ENCODE data around the gene SLC39A2.
A peak's percentile ranks its signal among the peaks of the same experiment; 100 is the strongest.
"Not testable (repeated sequence)": the region's sequence is repeated elsewhere in the genome, so short reads cannot be mapped to it uniquely, and the experiment has no call there.

The SLC39A2 gene

DNA sequence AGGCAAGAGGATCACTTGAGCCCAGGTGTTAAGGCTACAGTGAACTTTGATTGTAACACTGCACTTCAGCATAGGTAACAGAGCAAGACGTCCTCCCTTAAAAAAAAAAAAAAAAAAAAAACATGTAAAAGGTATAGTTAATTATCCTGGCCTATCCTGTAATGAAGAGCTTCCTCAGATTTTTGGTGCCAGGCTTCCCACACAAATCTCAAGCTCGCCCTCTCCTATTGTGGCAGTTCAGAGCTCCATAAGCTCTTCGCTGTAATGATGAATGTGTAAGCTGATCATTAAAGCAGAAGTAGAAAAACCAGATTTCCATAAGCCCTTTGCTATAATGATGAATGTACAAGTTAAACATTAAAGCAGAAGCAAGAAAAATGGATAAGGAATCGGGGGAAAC, 2.0 kb upstream of the SLC39A2 start:
- DNase-seq (ENCODE audit: low spot score): no peak

DNA sequence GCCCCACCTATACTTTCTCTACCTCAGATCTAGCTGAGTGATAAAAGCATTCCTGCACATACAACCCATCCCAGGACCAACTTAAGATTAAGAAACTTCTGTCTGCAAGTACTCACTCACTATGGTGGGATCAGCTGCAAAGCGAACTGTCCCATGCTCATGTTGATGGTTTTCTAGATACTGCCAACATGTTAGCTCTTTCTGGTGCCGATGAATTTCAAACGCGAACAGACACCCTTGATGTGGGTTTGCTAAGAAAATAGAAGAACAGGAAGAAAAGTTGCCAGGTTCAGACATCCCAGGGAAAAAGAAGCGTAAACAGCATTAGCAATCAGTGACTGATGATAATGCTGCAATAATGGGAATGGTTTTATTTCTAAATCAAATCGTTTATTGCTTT, 1.5 kb upstream of the SLC39A2 start:
- DNase-seq (ENCODE audit: low spot score): no peak

DNA sequence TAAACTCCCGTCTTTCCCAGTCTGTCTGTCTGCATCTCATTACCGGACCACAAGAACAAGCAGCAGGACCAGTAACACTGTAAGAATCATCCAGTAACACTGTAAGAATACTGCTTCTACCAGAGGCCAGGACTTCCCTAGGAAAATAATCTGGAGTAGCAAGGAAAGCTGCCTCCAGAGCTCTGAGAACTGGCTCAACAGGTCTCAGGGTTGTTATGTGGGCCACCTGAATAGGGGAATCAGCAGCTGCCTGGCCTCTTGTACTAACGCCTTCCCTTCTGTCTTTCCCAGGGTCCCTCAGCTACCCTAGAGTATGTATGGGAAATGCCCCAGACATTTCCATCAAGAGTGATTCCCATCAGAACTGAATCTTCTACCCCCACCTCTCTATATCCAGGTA, 954 bp upstream of the SLC39A2 start:
- DNase-seq (ENCODE audit: low spot score): no peak

DNA sequence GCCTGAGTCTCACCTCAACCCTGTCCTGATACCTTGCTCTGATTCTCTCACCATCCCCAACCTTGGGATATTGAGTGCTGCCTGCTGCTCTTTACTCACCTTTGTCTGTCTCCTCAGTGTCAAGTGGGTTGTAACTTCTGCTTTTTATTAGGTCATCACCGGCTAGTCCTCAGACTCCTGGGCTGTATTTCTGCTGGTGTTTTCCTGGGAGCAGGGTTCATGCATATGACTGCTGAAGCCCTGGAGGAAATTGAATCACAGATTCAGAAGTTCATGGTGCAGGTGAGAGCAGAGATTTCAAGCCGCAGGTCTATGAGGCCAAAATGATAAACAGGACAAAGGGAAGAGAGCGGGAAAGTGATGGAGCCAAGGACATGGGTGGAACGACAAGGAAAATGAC, 498 bp downstream of the SLC39A2 start:
- DNase-seq (ENCODE audit: low spot score): no peak

DNA sequence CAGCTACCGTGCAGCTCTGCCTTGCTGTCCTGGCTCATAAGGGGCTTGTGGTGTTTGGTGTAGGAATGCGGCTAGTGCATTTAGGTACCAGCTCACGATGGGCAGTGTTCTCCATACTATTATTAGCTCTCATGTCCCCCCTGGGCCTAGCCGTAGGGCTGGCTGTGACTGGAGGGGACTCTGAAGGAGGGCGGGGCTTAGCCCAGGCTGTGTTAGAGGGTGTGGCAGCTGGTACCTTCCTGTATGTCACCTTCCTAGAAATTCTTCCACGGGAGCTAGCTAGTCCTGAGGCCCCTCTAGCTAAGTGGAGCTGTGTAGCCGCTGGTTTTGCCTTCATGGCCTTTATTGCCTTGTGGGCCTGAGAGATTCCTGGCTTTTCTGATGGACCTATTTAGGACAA, 2.1 kb downstream of the SLC39A2 start:
- no peak for DNase-seq (ENCODE audit: low spot score)

DNA sequence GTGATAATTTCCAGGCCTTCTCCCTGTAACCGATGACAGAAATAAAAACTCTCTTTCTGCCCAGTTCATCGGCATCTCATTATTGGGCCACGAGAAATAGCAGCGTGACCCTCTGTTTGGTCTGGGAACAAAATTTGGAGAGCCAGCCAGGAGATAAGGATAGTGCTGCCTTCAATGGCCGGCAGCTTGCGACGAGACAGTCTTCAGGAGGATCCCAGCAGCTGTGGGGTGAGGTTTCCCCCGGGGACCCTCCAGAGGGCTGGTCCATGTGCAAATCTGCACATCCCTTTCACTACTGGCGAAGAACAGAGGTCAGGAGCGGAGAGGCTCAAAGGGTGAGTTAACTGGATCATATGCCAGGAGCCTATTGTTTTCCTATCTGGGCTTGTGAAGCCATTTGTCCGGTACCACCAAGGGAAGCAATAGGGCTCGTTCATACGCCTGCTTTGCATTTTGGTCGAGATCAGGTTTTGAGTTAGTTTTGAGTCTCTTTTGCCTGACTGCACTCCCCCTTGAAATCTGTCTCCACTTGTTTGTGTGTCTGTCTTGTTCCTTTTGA, 4.8 kb downstream of the SLC39A2 start:
- no peak for DNase-seq (ENCODE audit: low spot score)

DNA sequence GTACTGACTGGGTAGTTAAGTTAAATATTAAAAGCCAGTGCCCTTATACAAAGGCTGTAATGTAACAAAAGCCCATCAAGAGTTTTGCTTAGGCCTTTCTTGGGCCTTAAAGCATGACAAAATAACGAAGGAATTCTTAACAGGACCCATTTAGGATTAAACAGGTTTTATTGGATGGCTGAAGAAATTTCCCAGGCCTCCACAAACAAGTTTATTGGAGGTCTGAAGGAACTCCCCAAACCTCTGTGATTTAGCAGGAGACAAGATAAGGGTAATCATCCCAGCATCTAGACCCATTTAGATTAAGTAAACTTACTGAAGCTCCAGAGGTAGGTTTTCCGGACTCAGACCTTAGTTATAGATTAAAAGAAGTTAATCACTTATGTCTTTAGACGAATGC, 10.6 kb downstream of the SLC39A2 start:
- not testable (repeated sequence) for DNase-seq (ENCODE audit: low spot score)

DNA sequence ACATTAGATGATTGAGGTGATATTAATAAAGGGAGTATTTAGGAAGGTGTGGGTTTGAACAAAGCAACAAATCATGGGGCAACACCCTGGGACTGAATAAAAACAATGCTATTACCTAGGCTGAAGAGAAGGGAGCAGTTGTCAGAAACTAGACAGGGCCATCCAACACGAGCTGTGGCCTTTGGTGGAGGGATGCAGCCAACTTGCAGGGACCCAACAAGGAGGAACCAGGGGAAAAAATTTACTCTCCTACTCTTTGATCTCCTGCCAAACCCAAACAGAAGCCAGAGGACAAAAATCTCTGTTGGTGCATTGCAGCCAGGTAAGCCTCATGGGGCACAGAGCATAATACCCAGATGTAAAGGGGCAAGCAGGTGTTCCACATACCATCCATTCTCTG, 12.0 kb downstream of the SLC39A2 start:
- no peak for DNase-seq (ENCODE audit: low spot score)

DNA sequence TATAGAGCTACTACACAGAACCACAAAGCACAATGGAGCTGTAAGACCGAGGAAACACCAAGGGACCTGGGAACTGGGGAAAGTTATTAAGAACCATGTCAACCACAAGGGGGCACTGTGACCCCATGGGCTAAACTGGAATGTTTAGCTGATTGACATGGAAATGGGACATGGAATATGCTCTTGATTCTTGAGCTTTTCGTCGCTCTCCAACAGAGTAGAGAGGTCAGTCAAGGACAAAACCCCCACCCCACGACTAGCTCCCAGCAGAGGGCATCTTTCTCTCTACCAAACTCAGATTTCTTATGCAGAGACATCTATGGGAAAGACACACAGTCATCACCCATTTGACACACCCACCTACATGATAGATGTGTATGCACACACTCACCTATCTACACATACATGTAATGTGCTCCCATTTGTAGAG, 15.7 kb downstream of the SLC39A2 start:
- peak; percentile 78 for DNase-seq (ENCODE audit: low spot score)

DNA sequence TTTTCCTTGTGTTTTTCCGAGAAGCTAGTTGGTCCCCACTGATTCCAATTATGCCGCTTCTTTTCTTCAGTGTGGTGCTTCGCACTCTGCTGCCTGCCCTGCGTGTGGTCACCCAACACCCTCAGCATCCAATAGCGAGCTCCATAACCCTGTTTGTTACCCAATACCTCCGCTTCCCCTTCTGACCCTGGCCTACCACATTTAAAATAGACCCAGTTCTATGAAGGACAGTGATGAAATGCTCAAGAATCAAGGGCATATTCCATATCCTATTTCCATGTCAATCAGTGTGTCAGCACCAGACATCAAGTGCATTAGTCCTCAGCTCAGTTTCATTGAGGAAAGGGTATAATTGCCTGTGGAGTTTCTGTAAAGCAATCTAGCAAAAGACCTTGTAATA, 16.2 kb downstream of the SLC39A2 start:
- DNase-seq (ENCODE audit: low spot score): no peak

DNA sequence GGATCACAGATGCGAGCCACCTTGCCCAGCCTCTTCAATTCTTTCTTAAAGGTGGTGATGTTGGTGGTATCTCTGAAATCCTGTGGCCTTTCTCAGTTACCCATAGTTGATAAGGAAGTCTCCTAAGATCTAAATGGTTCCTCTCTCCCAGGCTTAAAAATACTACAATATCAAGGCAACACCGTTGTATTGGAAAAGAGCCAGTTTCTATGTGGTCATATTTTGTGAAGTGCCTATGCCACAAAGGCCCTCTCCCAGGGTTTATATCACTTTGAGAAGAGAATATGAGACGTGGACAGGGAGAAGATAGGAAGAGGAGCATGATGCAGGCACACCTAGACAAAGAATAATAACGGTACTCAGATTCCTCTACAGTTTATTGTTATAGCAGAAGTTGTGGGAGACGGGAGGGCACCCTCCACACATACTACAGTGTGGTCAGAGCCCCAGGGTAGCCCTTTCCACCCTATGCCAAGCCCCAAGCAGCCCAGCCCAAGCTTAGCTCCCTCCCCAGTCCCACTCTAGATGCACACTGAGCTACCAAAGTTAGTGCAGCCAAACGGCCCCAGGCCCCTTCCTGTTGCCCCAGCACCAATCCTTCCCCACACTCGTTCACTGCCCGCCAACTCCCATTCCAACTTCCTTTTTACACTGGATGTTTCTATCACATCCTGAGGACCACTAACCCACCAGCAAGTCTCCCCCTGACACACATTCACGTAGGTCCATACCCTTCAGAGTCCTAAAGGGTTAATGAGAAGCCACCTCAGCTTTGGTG, 17.5 kb downstream of the SLC39A2 start:
- DNase-seq (ENCODE audit: low spot score): no peak

DNA sequence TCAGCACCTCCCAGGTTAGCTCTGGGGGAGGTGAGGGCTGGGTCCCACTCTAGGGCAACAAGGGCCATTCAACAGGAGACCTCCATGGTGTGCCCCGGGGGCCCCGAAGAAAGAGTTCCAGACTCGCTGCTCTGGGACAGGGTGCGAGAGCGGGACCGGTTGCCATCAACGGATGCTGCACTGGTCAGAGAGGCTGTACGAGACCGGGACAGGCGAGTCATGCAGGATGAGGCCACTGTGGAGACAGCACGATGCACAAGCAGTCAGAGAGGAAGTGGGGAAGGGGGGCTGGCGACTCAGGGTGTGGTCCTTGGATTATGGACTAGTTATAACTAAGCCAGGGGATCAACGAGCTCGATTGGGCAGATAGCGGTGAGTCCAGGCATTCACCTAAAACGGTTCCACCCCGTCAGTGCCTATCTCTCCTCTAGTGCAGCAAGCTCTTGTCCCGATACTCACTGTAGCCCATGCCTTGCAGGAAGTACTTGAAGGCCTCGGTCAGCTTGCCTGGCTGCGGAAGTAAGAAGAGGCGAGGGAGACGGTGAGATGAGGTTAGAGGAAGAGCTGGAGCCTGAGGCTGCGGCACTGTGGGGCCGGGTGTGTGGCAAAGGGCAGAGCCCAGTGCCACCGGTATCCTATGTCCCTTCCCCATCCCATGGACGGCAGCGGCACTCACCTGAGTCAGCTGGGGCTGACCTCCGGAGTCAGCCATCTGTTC, 18.6 kb downstream of the SLC39A2 start:
- no peak for DNase-seq (ENCODE audit: low spot score)

DNA sequence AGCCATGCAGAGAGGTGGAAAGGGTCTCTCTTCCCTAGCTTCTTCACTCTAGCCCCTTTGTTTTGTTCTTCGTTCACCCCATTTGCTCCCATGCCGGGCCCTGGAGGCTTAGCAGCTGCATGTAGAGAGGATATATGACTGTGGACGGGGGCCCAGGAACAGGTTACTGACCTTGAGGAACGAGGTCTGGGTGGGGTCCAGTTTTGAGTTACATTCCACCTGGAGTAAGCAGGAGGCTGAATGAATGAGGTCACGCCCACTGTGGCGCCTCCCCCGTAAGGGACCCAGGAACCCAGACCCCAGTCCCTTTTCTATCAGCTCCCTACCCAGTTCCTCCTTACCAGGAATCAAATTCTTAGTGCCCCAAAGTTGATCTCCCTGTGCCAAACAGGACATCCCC, 19.2 kb downstream of the SLC39A2 start:
- DNase-seq (ENCODE audit: low spot score): no peak

DNA sequence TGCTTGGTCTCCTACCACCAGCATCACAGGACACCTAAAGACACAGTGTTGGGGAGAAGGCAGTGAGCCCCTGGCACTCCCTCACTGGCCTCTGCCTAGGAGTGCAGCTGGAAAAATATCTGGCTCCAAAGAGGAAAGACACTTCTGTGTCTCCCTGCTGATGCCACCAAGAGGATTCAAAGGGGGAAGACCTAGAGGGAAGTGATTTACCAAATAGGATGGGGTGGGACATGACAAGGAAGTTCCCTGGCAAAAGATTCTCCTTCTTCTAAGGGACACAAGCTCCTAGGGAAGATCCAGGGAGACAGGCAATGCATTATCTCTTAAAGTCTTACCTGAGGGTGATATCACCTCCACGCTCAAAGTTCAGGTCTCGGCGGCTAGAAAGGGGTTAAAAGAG, 19.7 kb downstream of the SLC39A2 start:
- DNase-seq (ENCODE audit: low spot score): no peak

DNA sequence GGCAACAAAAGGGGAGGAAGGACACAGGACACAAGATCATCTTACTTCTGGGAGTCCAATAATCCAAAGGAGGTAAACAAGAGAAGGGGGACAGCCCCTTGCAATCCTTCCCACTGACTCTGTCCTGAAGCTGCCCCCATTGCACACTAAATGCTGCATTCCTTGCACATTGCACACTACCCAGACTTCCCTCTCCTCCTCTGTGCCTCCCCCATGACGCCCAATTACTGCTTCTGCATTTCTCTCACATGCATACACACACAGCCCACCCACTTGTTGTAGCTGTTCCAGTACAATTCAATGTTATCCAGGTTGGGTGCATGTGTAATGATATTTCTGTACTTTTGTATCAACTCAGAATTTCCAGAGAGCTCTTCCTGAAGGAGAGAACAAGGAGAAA, 20.3 kb downstream of the SLC39A2 start:
- DNase-seq (ENCODE audit: low spot score): no peak

DNA sequence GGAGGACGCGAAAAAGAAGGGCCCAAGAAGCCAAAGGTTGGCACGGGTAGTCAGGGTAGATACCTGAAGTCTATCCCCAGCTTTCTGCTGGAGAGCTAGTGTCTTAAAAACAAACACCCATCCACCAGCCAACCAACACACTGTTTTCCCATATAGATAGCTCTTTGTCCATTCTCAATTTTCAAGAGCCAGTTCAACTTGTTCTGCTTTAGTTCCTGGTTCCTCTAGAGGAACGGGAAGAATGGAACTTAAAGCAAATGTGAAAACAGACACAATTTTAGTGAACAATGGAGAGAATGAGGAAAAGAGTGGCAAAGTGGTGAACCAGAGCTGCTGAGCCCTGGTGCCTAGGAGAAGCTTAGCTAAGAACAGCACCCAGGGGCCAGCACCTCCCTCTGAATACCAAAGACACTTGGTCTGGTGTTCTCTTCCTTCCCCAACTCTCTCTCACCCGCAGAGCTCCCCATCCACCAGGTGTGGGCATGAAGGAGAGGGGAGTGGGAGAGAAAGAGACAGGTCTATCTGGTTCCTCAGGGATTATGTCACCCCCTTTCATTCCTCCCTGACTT, 22.0 kb downstream of the SLC39A2 start:
- no peak for DNase-seq (ENCODE audit: low spot score)

DNA sequence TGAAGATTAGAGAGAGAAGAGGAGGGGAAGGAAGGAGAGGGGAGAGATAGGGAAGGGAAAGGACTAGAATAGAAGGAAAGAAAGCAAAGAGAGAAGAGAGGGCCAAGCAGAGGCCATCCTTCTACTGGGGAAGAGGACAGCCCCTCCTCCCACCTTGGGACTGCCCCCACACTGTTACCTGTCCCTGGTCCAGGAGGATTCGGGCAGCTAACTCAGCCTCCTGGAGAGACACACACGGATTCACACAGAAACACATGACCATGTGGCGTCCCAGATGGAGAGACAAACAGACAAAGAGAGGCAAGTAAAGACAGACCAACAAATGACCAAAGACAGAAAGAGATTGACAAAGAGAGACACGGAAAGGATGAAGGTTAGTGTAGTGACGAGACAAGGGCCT, 23.6 kb downstream of the SLC39A2 start:
- no peak for DNase-seq (ENCODE audit: low spot score)

DNA sequence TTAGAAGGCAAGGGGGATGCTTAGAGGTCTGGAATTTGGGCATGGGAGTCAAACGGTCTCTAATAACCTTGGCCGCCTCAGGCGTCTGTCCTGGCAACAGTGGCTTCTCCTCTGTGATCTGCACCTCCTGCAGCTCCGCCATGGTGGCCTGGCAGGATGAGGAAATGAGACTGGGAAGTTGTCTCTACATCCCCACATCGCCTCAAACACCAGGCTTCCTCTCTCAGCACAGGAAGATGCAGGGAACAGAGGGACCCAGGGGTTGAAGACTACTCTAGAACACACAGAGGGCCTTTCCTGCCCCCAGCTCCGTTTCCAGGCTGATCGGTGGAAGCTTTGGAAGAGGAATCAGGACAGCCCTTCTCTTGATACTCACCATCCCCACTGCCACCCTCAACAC, 24.1 kb downstream of the SLC39A2 start:
- DNase-seq (ENCODE audit: low spot score): no peak

DNA sequence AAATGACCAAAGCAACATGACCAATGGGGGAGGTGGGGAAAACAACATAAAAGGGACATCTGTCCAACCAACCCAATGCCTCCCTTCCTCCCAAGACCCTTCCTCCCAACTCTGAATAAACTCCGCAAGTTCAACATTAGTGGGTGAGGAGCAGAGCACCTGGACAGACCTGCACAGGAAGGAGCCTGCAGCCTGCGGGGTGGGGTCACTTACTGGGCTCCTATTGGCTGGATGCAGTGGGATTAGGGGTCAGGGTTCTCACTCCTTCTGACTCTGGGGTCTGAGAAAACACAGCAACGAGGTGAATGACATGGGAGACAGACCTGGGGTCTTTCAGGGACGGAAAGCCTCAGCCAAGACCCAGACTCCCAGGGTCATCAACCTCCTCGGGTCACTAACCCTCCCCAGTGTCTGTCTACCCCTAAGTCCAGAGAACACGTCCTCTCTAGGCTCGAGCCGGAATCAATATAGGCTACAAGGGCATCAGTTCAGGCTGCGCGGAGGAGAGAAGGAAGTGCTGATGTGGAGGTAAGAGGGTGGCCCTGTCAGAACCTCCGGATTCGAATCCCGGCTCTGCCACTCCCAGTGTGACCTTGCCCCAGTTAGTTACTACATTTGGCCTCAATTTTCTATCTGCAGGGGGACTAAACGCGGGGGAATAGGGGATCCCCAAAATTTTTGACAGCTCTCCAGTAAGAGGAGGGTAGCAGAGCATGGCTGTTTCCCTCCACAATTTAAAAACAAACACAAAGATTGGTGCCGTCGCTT, 24.9 kb downstream of the SLC39A2 start:
- no peak for DNase-seq (ENCODE audit: low spot score)

DNA sequence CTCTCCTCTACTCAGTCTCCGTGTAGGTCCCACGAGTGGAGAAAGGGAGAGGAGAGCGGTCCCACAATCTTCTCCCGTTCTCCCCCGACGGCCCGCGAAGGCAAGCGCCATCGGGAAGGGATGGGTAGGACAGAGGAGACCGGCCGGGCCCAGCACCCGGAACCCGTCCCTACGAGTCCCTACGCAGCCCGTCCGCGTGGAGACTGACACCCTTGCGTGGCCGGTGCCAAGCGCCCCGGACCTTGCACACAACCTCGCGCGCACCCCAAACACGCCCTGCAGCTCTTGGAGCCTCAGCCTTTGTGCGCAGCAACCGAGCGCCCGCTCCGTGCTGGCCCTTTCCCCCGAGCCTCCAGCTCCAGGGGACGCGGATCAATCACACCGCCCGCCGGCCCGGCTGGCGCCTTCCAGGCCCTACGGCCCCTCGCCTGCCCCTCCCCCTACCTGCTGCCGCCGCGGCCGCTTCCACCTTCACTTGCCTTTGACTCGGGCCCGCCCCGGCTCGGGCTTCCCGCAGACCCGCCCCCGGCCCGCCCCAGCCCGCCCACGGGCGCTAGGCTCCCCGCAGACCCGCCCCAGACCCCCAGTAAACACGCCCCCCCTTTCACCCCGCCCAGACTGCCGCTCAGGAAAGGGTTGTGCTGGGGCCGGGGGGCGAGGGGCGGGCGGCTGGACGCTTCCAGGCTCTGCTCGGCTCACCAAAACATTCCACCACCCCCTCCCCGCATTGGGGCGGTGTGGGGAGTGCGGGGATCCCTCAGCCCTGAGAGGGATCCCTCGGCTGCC, 25.7 kb downstream of the SLC39A2 start, which contains the start of gene NDRG2:
NDRG2 (minus strand) TSS at position 477 of the 786 bp plus-strand sequence. CDS start 1,746 bp downstream, outside the sequence.
- no peak for DNase-seq (ENCODE audit: low spot score)
